GM19240 (cell line): Measurements from ENCODE around the gene FLVCR2.
"Not testable (repeated sequence)": the region's sequence is repeated elsewhere in the genome, so short reads cannot be mapped to it uniquely, and the experiment has no call there.

Experiments
- DNase-seq: peaks from one replicate; pipeline ENCODE4 v3.0.0; 2011; ENCODE audit warnings: low spot score; ENCODE audit not compliant: insufficient read length

The FLVCR2 gene

GRCh38 chr14:75660630-75661498 lies 82.4 kb downstream of the FLVCR2 start, which contains the start of the genes ERG28 and TTLL5:
Gene ERG28, minus strand, starts transcription at chr14:75660876. Its CDS starts 3,374 bp downstream, at chr14:75657502.
Gene TTLL5, plus strand, starts transcription at chr14:75661246. Its CDS starts 1,904 bp downstream, at chr14:75663150.
- peak; percentile 94 for DNase-seq

- no peak for DNase-seq
Measured at GRCh38 chr14:75661499-75661814, 83.0 kb downstream of the FLVCR2 start.

GRCh38 chr14:75662966-75663365 lies 84.5 kb downstream of the FLVCR2 start:
- DNase-seq = no peak

- no peak for DNase-seq
Measured at GRCh38 chr14:75667099-75667765, 88.8 kb downstream of the FLVCR2 start.

- DNase-seq = no peak
Measured at GRCh38 chr14:75672605-75673192, 94.3 kb downstream of the FLVCR2 start.

- DNase-seq = peak; percentile 7
Measured at GRCh38 chr14:75673345-75674035, 95.1 kb downstream of the FLVCR2 start.

- DNase-seq = no peak
Measured at GRCh38 chr14:75675265-75675960, 97.0 kb downstream of the FLVCR2 start.

GRCh38 chr14:75685910-75686309 lies 107.5 kb downstream of the FLVCR2 start:
- no peak for DNase-seq

- no peak for DNase-seq
Measured at GRCh38 chr14:75689012-75689411, 110.6 kb downstream of the FLVCR2 start.

- no peak for DNase-seq
Measured at GRCh38 chr14:75690010-75690409, 111.6 kb downstream of the FLVCR2 start.

GRCh38 chr14:75695025-75695424 lies 116.6 kb downstream of the FLVCR2 start:
- DNase-seq = not testable (repeated sequence)

- DNase-seq = no peak
Measured at GRCh38 chr14:75697386-75697785, 119.0 kb downstream of the FLVCR2 start.
